ENCODE measurements around the gene PLXNA1.

Gene PLXNA1

DNA sequence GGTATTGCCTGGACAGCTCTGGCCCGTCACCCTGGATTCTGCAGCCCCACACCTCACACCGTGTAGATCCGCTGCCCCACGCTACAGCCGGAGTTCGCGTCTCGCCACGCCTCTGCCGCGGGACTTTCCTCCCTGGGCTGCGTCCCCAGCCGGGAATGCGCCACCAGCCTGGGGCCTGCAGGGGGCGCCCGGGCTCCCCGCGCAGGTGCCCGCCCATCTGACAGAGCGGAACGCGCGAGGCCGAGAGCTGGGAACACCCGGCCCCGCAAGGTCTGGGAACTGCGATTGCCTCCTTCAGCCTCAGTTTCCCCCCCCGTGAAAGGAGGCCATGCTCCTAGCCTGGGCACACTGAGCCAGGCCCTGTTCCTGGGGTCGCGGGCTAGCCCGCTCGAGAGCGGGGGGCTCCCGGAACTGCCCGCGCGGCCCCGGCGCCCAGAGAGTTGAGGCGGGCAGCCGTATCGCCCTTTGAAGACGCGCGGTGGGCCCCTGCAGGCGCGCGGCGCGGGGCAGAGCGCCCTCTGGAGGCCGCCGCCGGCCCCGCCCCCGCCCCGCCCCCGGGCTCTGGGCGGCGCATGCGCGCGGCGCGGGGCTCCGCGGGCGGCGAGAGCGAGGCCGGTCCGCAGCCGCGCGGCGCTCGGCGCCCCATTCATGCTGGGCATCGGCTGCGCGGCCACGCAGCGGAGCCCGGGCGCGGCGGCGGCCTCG, at the start of gene PLXNA1:
PLXNA1 (plus strand) TSS at position 645 of the 705 bp plus-strand sequence. CDS start 5,479 bp downstream, outside the sequence.
- DNase-seq (ENCODE audit: low read depth) = peak; percentile 69

DNA sequence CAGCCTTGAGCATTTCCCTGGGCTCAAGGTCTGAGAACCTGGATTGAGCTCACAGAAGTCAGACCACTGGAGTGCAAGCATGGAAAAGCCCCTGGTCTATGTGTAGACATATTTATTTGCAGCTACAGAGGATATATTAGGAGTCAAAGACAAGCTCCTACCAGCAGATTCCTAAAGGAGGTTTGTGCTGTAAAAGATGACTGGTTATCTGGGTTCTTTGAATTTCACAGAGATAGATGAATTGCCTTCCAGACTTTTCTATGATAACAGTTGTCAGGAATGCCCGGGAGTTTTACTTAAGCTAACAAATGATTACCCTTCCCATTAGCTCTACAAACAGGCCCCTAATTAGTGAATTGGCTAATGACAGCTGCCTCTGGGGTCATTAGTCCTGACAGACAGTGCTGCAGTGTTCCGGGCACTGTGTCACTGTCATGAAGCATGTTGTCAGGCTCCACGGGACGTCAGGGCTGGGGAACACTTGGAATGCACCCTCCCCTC, 48.8 kb upstream of the PLXNA1 start:
- DNase-seq (ENCODE audit: low read depth) = no peak

DNA sequence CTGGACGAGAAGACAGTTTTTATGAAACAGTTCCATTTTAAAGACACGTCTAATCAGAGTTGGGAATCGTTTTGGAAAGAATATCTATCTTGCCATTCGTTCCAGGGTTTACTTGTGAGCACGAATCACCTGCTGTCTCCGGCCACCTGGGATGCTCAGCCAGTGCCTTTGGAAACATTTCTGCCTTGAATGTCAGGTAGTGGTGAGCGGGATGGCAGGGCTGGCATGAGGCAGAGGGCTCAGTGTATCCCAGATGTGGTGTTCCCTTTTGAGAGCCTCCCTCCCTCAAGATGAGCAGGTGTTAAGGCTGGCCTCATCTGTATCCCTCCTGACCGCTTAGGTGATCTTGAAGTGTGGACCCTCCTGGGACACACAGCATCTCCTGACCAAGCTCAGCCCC, 47.9 kb upstream of the PLXNA1 start:
- no peak for DNase-seq (ENCODE audit: low read depth)

DNA sequence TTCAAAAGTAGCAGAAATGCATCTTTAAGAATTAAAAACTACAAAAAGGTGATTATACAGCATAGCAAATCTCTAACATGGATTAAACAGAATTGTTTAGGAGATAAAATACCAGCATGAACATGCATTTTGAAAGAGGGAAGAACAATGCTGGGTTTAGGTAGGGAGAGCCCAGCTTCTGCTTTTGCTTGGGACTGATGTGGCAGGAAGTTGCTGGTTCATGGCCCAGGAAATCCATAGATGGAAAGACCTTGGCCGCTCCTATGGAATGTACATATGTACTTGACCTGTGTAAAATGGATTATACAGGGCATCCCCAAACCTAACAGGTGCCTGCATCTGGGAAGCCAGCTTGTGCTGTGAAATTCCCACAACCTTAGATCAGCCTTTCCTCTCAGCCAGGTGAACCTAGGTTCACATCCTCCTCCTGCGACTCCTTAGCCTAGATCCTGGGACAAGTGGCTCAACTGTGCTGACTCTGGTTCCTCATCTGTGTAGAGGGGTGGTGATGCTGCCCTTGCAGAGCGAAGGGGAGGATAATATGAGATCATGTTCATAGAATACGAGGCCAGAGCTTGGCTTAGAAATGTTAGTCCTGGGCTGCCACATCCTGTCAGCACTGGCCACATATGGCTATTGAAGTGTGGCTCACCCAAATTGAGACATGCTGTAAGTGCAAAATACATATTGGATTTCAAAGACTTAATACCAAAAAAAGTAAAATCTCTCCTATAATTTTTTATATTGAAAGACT, 47.0 kb upstream of the PLXNA1 start:
- DNase-seq (ENCODE audit: low read depth) = no peak

DNA sequence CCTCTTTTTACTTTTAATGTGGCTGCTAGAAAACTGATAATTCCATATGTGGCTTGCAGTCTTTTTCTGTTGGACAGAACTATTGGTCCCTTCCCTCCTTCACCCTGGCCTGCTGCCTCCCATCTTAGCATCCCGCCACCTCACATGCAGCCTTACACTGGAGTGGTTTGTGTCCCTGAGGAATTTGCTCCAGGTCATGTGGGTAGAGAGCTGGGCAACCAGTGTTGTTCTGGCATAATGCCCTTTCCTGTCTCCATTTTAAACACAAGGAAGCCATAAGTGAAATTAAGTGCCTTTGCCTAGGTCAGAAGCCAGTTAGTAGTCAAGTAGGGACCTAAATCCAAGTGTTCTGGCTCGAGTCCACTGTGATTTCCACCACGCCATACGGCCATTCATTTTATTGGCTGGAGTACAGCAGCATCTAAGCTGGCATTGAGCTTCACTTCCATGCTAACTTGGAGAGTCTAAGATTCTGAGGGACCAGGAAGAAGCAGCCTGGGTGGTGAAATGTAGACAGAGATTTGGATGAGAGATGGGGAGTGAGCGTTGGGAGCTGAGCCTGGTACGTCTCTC, 46.0 kb upstream of the PLXNA1 start:
- no peak for DNase-seq (ENCODE audit: low read depth)

DNA sequence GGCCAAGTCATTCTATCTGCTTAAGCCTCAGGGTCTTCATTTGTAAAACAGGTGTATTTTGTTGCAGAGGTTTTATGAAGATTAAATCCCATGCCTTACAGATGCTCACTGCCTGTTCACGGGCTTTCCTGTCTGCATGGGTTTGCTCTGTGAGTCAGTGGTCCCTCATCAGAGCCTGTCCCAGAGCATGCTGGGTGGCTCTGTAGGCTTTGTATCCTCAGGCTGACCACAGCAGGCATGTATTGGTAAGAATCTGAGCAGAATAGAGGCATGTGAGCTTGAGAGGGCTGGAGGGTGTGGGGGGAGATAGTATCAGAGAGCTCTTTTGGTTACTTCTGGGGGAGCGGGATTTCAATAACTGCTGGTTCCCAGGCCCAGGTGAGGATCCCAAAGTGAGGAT, 45.4 kb upstream of the PLXNA1 start:
- no peak for DNase-seq (ENCODE audit: low read depth)

DNA sequence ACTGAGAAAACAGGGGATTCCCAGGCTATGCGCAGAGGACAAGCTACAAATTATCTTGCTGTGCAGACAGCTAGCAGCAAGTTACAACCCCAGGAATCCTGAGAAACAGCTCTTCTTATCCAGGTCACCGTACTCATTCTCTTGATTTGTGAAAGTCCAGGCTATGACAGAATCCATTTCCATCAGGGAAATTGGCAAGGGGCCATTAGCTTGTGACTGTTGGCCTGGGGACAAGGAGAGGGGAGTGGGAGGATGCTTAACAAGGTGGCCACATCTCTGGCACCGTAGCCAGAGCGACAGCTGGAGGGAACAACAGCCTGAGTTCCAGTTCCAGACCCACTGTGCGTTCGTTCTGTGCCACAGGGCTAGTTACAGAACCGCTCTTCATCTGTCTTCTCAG, 44.9 kb upstream of the PLXNA1 start:
- no peak for DNase-seq (ENCODE audit: low read depth)

DNA sequence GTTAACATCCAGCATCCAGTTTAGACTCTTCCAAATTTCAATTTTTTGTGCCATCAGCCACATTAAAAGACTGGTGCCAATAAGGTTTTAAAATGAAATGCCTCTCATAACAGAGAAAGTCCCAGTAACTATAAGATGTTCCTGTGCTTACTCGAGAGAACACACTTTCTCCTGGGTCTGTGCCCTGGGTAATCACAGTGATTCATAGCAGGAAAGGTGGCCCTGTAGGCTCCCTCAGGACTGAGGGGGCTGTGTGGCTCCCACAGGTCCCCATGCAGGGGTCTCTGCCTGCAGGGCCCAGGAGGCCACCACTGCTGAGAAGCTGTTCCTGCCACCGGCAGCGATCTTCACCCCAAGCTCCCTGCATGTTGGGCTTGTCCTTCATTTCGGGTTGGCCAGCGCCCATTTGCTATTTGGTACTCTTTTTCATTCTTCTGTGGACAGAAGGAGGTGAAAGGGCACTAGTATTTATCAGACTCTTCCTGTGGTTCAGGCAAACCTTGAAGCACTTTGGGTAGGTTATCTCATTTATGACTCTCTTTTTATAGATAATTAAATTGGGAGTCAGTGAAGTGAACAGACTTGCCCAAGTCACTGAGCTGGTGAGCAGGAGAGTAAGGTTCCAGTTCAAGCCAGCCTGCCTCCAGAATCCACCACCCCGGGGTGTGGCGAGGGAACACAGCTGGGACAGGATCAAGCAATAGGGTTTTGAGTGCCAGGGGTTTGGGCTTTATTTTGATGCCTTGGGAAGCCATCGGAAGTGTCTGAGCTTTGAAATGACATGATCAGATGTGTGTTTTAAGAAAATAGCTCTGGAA, 44.2 kb upstream of the PLXNA1 start:
- DNase-seq (ENCODE audit: low read depth) = no peak

DNA sequence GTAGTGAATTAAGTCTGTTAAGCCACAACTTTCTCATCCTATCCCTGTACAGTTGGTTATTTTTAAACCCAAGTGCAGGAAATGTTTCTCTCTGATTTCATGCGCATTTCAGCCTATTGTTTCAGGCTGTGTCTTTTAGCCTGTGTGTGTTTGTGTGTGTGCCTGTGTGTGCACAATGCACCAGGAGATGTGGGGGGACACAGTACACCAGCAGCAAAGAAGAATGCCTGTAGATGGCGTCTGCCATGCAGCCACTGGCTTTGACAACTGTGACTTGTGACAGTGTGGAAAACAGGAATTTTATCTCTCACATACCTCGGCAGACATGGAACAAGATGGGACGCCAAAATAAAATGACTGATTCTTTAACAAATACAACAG, 43.6 kb upstream of the PLXNA1 start:
- no peak for DNase-seq (ENCODE audit: low read depth)

DNA sequence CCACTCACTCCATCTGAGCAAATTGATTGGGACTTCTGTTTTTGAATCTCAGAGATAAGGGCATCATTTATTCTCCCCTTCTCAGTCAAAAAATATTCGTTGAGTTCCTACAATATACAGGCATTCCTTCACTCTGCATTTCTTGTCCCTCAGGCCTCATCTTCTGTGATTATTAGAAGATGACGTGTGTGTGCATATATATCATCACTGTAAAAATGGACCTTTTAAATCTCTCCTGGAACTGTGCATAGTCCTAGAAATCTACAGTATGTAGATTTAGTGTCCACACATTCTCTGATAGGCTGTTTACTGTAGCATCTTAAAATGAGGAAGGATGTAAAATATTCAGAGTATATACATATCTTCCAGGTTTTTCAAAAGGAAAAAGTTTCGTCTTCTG, 43.2 kb upstream of the PLXNA1 start:
- DNase-seq (ENCODE audit: low read depth) = no peak

DNA sequence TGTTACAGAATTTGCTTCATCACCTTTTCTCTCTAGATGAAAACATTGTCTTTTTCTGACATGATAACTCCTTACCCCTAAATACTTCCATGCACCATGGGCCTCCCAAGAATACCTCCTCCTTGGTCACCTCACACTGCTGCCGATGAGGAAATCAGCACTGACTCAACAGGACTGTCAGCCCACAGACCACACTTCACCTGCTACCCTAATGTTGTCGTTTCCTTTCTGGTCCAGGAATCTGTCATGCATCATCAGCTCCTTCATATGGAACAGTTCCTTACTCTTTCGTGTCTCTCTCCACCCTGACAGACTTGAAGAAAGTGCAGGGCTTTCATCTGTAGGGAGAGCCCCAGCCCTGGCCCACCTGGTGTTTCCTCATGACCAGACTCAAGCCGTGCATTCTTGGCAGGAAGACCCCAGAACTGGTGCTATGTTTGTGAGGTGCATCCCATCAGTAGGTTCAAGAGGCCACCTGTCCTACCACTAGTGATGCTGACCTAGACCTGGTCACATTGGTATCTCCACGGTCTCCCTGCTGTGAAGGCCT, 41.1 kb upstream of the PLXNA1 start:
- DNase-seq (ENCODE audit: low read depth) = no peak

DNA sequence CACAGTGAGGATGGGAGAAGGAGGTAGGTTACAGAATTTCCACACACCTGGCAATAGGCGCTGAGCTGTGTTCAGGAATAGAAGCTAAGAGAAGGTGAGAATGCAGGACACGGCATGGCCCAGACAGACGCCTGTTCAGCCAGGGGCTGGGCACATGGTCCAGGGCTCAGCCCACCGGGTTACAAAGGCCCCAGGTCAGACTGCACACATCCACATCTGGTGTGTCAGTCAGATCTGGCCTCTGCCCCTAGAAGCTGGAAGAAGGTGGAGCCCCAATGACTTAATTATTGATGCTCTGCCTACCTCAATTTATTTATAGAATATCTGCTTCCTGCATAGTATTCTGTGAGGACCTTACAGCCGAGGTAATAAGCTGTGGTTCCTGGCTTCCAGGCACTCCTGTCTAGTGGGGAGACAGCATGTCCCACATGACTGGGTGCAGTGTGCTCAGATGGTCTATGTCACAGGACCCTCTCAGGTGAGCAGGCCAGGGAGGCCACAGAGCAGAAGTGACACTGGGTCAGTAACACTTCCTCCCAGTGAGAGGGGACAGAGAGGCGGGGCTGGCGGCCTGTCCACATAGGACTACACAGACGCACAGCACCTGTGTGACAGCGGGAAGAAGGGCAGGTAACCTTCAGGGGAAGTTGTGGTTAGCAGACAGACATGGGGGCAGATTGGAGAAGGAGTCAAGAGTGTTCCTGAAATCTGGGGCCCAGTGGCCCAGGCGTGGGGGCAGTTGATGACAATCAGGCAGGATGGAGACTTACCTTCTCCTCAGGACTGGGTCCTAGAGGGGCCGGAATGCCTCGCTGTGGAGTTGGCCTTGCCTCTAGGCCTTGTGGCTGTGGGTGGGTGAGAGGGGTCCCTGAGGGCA, 38.6 kb upstream of the PLXNA1 start:
- DNase-seq (ENCODE audit: low read depth) = no peak

DNA sequence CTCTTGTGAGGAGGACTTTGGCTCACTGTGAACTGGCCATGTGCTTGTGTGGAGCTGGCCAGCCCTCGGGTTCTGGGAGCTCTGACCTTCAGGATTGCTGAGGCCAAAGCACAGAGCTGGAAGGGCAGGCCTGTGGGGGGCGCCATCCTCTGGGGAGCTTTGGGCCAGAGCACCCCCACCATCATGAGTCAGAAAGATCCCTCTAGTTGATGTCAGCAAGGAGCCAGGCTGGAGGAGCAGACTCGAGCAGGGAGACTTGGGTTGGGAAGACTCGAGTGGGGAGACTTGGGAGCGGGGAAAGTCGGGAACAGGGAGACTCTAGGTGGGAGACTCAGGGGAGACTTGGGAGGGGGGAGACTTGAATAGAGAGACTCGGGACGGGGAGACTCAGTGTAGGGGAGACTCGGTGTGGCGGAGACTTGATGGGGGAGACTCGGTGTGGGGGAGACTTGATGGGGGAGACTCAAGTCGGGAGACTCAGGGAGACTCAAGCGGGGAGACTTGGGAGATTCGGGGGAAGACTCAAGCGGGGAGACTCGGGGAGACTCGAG, 37.7 kb upstream of the PLXNA1 start:
- no peak for DNase-seq (ENCODE audit: low read depth)

DNA sequence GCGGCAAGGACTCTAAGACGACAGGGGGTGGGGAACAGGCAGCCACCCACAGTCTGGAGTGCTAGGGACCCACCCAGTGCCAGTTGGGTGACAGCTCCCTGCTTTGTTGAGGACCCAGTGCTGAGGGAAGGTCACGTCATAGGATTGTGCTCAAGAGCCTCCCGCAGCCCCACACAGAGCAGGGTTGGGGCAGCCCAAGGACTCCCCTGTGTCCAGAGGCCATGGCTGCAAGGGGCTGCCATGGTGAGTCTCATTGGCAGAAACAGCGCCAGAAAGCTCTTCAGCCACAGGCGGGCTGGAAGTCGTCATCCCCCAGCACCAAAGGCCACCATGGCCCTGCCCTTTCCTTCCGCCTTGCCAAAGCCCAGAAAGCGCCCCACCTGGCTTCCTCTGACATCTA, 37.0 kb upstream of the PLXNA1 start:
- DNase-seq (ENCODE audit: low read depth) = no peak

DNA sequence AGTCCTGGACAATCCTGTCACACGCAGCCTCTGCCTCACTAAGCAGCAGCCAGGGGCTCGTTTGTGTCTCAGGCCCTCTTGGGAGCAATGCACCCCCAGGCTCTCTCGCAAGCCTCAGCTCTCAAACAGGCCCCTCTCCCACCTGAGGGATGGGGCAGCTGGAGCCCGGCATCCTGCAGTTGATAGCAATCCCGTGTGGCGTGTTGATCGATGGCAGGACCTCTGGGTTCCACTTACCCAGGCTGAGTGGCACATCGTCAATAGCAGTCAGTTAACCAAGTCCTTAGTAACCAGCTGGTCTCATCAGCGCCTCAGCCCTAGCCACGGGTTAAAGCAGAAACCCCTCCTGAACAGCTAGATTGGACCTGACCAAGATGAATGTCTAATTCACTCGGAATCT, 36.5 kb upstream of the PLXNA1 start:
- DNase-seq (ENCODE audit: low read depth) = no peak

DNA sequence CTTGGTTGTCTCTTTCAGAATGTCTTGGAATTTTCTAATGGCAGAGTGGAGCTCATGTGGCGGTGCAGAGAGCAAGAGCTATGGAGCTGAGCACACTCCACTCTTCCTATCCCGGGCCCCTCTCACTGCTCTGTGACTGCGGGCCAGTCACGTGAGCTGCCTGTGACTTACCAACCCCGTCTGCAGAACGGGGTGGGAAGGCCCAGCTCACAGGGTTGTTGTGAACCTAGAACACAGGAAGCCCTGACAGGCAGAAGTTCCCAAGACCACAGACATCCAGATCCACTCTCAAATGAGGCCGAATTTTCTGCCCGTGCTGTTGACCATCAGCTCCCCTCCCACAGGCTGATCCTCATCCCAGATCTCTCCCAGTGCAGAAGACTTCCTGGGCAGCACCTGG, 35.5 kb upstream of the PLXNA1 start:
- no peak for DNase-seq (ENCODE audit: low read depth)

DNA sequence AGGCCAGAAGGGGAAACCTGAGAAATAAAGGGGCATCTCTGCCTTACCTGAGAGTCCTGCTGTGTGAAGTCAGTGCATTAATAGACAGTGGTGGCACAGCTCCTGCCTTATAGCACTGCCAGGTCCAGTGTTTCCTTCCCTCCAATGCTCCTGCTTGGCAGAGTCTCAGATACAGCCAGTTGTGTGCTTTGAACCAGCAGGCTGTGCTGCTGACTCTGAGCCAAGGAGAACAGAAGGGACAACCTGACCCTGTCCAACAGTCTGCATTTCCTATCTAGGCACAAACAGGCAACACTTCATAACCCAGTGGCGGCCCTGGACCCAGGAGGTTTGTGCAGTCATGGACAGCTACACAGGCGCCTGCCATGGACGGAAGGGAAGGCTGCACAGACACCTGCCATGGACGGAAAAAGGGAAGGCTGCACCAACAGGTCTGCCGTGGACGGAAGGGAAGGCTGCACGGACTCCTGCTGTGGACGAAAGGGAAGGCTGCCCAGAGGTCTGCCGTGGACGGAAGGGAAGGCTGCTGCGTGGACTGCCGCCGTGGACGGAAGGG, 33.9 kb upstream of the PLXNA1 start:
- DNase-seq (ENCODE audit: low read depth) = no peak

DNA sequence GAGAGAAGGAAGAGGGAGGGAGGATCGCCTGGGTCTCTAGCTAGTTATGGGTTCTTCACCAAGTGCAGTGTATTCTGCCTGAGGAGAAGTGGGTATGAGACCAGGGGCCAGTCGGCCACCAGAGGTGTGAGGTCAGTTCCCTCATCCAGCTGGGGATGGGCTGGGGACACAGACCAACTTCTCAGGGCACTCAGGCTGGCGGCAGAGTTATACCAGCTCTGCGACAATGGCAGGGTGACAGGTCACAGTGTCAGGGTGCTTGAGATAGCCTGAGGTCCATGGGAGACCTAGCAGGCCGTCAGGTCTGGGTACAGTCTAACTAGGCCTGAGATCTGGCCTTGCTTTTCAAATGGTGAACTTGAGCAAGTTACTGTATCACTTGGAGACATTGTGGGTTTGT, 31.4 kb upstream of the PLXNA1 start:
- no peak for DNase-seq (ENCODE audit: low read depth)

DNA sequence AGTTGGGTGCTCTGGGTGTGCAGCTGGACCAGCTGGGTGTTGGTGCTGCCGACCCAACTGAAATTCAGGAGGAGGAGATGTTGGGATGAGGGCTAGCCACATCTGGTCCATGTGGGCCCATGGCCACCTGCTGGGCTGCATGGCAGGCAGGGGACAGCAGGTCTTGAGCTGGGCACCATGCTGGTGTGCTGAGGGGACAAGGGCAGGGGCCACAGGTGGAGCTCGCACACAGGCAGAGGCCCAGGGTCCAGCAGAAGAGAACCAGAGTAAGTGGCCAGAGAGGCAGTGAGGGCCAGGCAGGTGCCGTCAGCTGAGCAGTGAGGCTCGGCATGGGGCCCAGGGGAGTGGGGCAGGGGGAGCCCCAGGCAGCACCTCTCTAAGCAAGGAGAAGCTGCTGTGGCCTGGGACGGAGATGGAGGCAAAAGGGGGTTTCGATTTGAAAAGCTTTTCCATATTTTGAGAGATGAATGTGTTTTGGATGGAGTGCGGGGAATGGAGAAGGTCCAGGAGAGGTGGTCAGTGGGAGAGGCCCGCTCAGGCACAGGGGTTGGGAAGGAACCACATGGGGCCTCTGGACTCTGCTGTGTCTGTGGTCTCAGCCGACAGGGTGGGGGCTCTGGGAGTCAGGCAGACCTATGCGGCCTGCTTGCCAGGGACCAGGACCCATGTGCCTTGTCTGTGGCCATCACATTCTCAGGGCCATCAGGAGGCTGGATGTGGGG, 30.5 kb upstream of the PLXNA1 start:
- no peak for DNase-seq (ENCODE audit: low read depth)

Data from HS-27A (cell line).